ENCODE results near the gene LRRC56. TPM values are rescaled to one million over a fixed set of nuclear protein-coding genes. Genes with fewer than 3 reads are reported as not detected.

LRRC56 gene
- total RNA-seq, 1 experiment from 2014 or later = 3.4 TPM

DNA sequence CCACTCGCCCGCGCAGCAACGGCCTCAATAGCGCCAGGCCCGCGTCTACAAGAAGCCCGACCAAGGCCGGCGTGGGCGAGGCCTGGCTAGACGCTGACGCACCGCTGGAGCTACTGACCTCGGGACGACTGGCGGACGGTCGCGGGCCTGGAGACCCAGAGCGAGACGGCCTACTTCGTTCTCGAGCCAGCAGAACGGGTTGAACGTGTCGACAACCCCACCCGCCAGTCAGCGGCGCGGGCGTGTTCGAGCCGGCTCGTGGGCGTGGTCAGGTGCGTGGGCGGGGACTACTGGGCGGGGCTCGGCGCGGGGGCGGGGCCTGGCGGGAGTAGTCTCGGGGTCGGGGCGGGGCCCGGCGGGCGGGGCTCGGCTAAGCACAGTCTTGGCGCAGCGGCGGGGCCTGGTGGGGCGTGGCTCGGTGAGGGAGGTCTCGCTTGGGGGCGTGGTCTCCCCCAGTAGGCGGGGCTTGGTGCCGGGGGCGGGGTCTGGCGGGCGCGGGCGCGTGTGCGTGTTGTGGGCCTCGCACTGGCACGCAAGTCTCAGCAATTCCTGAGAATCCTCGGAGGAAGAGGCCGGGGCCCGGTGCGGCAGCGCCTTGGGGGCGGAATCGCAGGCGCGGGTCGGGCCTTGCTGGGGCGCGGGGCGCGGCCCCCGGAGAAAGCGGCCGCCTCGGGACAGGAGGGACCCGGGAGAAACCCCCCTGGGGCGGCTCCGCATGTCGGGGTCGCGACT lies 30.2 kb upstream of the LRRC56 start, which contains the start of gene RNH1:
RNH1 (minus strand) TSS at position 248 of the 732 bp plus-strand sequence. CDS start 5,080 bp downstream, outside the sequence.
- no peak within 1 kb of the TSS for H3T11ph ChIP-seq (ENCODE audit: low read length)
- Mint-ChIP-seq H3K27ac (peak within 1 kb of the TSS; percentile 97 to 100 (median 99)), H3K4me3 (peak within 1 kb of the TSS; percentile 93 to 97), H3K9me3 (no peaks in the 10 kb centered on the region), H3K27me3 (ENCODE audit: low read depth) (no peaks in the 10 kb centered on the region; the same call in none of the 2 replicates), H3K4me1 (peaks cover 3 to 9% of the 10 kb centered on the region in 2 experiments; a peak in 2 of 4 replicates), H3K36me3 (ENCODE audit: insufficient read depth in 1 of 3, low read depth in 3 of 3) (peaks cover 11 to 19% (median 14%) of the 10 kb centered on the region in 3 experiments)
- no peak within 1 kb of the TSS for H4K8ac ChIP-seq (replicated peaks; ENCODE audit: insufficient read length, low read depth, low read length)
- H2BK5ac ChIP-seq (ENCODE audit: insufficient read length, low read length) = no peak within 1 kb of the TSS
- peak; percentile 96 for DNase-seq
- no peaks in the 10 kb centered on the region for H3K4me1 ChIP-seq (ENCODE audit: insufficient read depth, low read length)
- no peak within 1 kb of the TSS for H3K56ac ChIP-seq (ENCODE audit: insufficient read length, low read depth, low read length)
- no peak within 1 kb of the TSS for H2AFZ ChIP-seq (ENCODE audit: low read length)
- no peaks in the 10 kb centered on the region for H3K79me1 ChIP-seq (ENCODE audit: insufficient read depth, low read depth, low read length, poor library complexity, severe bottlenecking)
- H3K23ac ChIP-seq (ENCODE audit: insufficient read length, low read depth, low read length) = no peak within 1 kb of the TSS
- H3K9me3 ChIP-seq (ENCODE audit: control insufficient read depth, low read depth, low read length) = no peaks in the 10 kb centered on the region
- no peak within 1 kb of the TSS for H2BK12ac ChIP-seq (ENCODE audit: insufficient read length, low read depth, low read length)
- H3K18ac ChIP-seq (ENCODE audit: insufficient read length, low read depth, low read length) = peak within 1 kb of the TSS; percentile 96
- no peak within 1 kb of the TSS for H3K27ac ChIP-seq (ENCODE audit: insufficient read length, low read depth, low read length)
- no peak within 1 kb of the TSS for H4K91ac ChIP-seq (ENCODE audit: insufficient read length, low read depth, low read length)
- H2BK20ac ChIP-seq (ENCODE audit: low read depth, low read length, poor library complexity, severe bottlenecking) = no peak within 1 kb of the TSS
- H2BK120ac ChIP-seq (ENCODE audit: low read depth, low read length, poor library complexity, severe bottlenecking) = no peak within 1 kb of the TSS
- H2BK15ac ChIP-seq (ENCODE audit: low read depth, low read length) = no peak within 1 kb of the TSS
- peak within 1 kb of the TSS; percentile 91 for H3K4me2 ChIP-seq (ENCODE audit: insufficient read depth, insufficient read length, low read length)
- no peak within 1 kb of the TSS for H4K5ac ChIP-seq (ENCODE audit: insufficient read length, low read depth, low read length)
- no peak within 1 kb of the TSS for H2AK5ac ChIP-seq (ENCODE audit: insufficient read length, low read length)
- H3K14ac ChIP-seq (ENCODE audit: insufficient read depth, low read length) = peak within 1 kb of the TSS; percentile 93
- no peaks in the 10 kb centered on the region for H4K20me1 ChIP-seq (ENCODE audit: control insufficient read depth, insufficient read depth, insufficient read length)
- peaks cover 2% of the 10 kb centered on the region; the same call in 1 of the 2 replicates for H3K79me2 ChIP-seq (ENCODE audit: insufficient read depth, low read length)
- no peaks in the 10 kb centered on the region; the same call in 1 of the 2 replicates for H3K27me3 ChIP-seq (ENCODE audit: insufficient read depth, low read length)
- no CpG with 5 or more reads among the region's 93 CpGs for WGBS (ENCODE audit: extremely low coverage, insufficient read length, low lambda C conversion rate)
- peaks cover 16% of the 10 kb centered on the region for H3K23me2 ChIP-seq (ENCODE audit: insufficient read length, low read depth, low read length, poor library complexity, severe bottlenecking)
- peak within 1 kb of the TSS; percentile 57 for H3K9ac ChIP-seq (ENCODE audit: extremely low read depth, insufficient read length, low read length)
- TF ChIP-seq, protein P1, sequence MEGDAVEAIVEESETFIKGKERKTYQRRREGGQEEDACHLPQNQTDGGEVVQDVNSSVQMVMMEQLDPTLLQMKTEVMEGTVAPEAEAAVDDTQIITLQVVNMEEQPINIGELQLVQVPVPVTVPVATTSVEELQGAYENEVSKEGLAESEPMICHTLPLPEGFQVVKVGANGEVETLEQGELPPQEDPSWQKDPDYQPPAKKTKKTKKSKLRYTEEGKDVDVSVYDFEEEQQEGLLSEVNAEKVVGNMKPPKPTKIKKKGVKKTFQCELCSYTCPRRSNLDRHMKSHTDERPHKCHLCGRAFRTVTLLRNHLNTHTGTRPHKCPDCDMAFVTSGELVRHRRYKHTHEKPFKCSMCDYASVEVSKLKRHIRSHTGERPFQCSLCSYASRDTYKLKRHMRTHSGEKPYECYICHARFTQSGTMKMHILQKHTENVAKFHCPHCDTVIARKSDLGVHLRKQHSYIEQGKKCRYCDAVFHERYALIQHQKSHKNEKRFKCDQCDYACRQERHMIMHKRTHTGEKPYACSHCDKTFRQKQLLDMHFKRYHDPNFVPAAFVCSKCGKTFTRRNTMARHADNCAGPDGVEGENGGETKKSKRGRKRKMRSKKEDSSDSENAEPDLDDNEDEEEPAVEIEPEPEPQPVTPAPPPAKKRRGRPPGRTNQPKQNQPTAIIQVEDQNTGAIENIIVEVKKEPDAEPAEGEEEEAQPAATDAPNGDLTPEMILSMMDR (conservative IDR thresholded peaks at IDR 0.05) = no peak
- H3K4ac ChIP-seq (ENCODE audit: low read depth, low read length) = no peak within 1 kb of the TSS
